OCI-LY3 (cell line): ENCODE measurements around the gene INTS11.

ENCODE experiments used
- H2AFZ ChIP-seq: fragments of 200-600, 300-600 bp; shearing (Covaris generic); 2 replicates; pipeline ENCODE4 v1.6.0; 2014; ENCODE audit warnings: antibody characterized with exemption, low read depth, low read length
- H3K27ac ChIP-seq: fragments of 200-600, 300-600 bp; sonication (generic); 2 replicates; pipeline ENCODE4 v1.5.1; 2014; ENCODE audit warnings: mild to moderate bottlenecking, low read length, moderate library complexity, mixed read lengths
- H3K27me3 ChIP-seq: fragments of 200-600, 300-600 bp; sonication (generic); 2 replicates; pipeline ENCODE4 v1.6.1; 2014; ENCODE audit warnings: low read depth, low read length, mixed read lengths
- H3K36me3 ChIP-seq: fragments of 200-600, 300-600 bp; sonication (generic); replicated peaks from 2 replicates; pipeline ENCODE3; 2014; ENCODE audit warnings: low read depth, low read length, mixed read lengths
- H3K4me1 ChIP-seq: fragments of 300-600, 200-600 bp; sonication (generic); 2 replicates; pipeline ENCODE4 v1.6.1; 2014; ENCODE audit warnings: low read length, mixed read lengths
- H3K4me2 ChIP-seq: fragments of 200-600, 300-600 bp; sonication (generic); 2 replicates; pipeline ENCODE4 v1.6.1; 2014; ENCODE audit warnings: low read length, mixed read lengths
- H3K4me3 ChIP-seq: fragments of 300-600, 200-600 bp; sonication (generic); 2 replicates; pipeline ENCODE4 v1.5.1; 2014; ENCODE audit warnings: antibody characterized with exemption, mild to moderate bottlenecking, low read length, moderate library complexity
- H3K79me2 ChIP-seq: fragments of 300-600, 200-600 bp; shearing (Covaris generic); 2 replicates; pipeline ENCODE4 v1.6.1; 2014; ENCODE audit warnings: mild to moderate bottlenecking, low read length, mixed read lengths
- H3K9ac ChIP-seq: fragments of 300-600, 200-600 bp; shearing (Covaris generic); 2 replicates; pipeline ENCODE4 v1.6.0; 2014; ENCODE audit warnings: mild to moderate bottlenecking, low read length, moderate library complexity
- H3K9me3 ChIP-seq: fragments of 200-600, 300-600 bp; shearing (Covaris generic); 2 replicates; pipeline ENCODE4 v1.6.1; 2014; ENCODE audit warnings: low read length, mixed read lengths; ENCODE audit not compliant: insufficient read depth
- H4K20me1 ChIP-seq: fragments of 200-600, 300-600 bp; sonication (generic); 2 replicates; pipeline ENCODE4 v1.6.1; 2016; ENCODE audit warnings: low read length, mixed read lengths; ENCODE audit not compliant: insufficient read depth
- EZH2phosphoT487 ChIP-seq: fragments of 200-600 bp; shearing (Covaris generic); IDR thresholded peaks from 2 replicates; pipeline ENCODE4 v1.6.1; 2018; ENCODE audit warnings: antibody characterized with exemption, mixed run types, low read depth
- TF ChIP-seq, protein P1 (sequence below): fragments of 200-600, 300-600 bp; sonication (generic); IDR thresholded peaks from 2 replicates; pipeline ENCODE4 v1.5.1; 2014; ENCODE audit warnings: antibody characterized with exemption, low read length, low read depth

INTS11 gene

DNA sequence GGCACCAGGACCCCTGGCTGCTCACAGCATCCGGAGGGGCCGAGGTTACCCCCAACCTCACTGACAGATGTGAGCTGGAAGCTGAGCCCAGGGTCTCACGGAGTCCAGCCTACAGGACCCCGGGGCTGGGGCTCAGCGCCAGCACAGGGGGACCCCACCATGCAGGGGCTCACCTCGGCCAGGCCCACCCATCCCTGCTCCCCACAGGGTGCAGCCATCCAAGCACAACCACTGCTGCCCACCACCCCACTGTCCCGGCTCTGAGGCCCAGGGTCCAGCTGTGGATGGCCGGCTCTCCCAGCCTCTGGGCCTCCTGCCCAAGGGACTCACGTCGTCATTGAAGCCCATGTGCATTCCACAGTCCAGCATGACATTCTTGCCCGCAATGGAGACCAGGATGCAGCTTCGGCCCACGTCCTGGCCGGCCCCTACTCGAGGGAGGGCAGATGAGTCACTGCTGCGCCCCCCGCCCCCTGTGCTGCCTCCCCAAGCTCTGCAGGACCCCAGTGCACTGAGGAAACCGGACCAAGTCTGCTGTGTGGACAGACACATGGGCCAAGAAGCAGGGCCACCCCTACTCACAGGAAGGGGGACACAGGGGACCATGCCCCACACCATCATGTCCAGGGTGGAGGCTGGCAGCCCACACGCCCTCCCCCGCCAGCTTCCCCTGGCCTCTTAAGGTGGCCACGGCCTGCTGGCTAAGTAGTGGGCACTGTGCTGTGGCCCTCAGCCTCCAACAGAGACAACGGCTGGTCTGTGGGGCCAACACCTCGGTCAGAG lies 3.6 kb downstream of the INTS11 start:
- H3K4me3 ChIP-seq, result no peak overlapping the region
- no peak overlapping the region for H2AFZ ChIP-seq
- H3K79me2 ChIP-seq, result peaks cover 67% of the 10 kb centered on the region
- H3K9ac ChIP-seq, result no peak overlapping the region
- H3K9me3 ChIP-seq, result no peaks in the 10 kb centered on the region
- no peak overlapping the region for H3K27ac ChIP-seq
- H4K20me1 ChIP-seq, result peaks cover 27% of the 10 kb centered on the region
- H3K27me3 ChIP-seq, result no peaks in the 10 kb centered on the region
- H3K36me3 ChIP-seq, result peaks cover 12% of the 10 kb centered on the region
- H3K4me1 ChIP-seq, result peaks cover 13% of the 10 kb centered on the region
- H3K4me2 ChIP-seq, result no peak overlapping the region
- TF ChIP-seq, protein P1, sequence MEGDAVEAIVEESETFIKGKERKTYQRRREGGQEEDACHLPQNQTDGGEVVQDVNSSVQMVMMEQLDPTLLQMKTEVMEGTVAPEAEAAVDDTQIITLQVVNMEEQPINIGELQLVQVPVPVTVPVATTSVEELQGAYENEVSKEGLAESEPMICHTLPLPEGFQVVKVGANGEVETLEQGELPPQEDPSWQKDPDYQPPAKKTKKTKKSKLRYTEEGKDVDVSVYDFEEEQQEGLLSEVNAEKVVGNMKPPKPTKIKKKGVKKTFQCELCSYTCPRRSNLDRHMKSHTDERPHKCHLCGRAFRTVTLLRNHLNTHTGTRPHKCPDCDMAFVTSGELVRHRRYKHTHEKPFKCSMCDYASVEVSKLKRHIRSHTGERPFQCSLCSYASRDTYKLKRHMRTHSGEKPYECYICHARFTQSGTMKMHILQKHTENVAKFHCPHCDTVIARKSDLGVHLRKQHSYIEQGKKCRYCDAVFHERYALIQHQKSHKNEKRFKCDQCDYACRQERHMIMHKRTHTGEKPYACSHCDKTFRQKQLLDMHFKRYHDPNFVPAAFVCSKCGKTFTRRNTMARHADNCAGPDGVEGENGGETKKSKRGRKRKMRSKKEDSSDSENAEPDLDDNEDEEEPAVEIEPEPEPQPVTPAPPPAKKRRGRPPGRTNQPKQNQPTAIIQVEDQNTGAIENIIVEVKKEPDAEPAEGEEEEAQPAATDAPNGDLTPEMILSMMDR, result no peak
- no peak for TF ChIP-seq EZH2phosphoT487

GRCh38 chr1:1319646-1319941 lies 4.9 kb downstream of the INTS11 start:
- Histone ChIP-seq H2AFZ (no peak overlapping the region), H3K79me2 (peaks cover 56% of the 10 kb centered on the region), H3K36me3 (peaks cover 15% of the 10 kb centered on the region), H3K27ac (no peak overlapping the region), H3K4me2 (no peak overlapping the region), H4K20me1 (peaks cover 27% of the 10 kb centered on the region), H3K4me3 (no peak overlapping the region), H3K4me1 (peaks cover 7% of the 10 kb centered on the region), H3K27me3 (no peaks in the 10 kb centered on the region), H3K9ac (no peak overlapping the region), H3K9me3 (no peaks in the 10 kb centered on the region)
- TF ChIP-seq EZH2phosphoT487, result no peak
- TF ChIP-seq, protein P1, result no peak

DNA sequence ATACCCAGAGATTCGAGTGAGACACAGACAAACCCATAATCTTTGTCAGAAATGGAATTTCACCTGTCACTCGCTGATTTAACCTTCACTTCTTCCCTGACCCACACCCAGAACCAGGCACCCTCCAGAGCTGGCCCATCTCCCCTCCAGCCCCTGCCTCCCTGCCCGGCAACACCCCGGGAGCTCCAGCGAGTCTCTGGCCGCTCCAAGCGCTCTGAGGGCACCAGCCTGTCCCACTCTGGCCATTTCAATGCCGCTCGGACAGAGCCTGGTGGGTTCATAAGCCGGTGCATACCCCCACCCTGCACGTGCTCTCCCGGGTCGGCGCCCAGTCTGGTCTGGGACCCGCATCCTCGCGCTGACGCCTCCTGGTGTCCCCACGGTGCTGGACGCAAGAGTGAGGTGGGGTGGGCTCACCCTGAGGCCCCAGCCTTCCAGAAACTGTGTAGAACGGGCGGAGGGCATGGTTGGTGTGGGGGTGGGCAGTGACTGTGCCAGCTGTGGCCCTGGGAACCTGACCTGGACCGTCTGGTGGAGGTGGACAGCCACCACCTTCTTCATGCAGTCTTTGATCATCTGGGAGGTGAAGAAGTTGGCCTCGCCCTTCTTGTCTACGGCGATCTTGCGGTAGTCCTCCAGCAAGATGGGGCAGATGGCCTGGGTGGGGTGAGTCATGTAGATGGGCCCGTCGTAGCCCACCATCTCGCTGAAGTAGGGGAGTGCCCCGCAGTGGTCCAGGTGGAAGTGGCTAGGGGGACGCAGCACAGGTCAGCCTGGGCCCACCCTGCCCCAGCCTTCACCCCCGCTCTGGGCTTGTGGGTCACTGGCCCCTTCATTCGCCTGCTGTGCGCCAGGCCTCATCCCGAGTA lies 5.4 kb downstream of the INTS11 start:
- peaks cover 18% of the 10 kb centered on the region for H3K36me3 ChIP-seq
- no peak overlapping the region for H3K4me3 ChIP-seq
- peaks cover 27% of the 10 kb centered on the region for H4K20me1 ChIP-seq
- H3K27ac ChIP-seq, result no peak overlapping the region
- H3K9ac ChIP-seq, result no peak overlapping the region
- H2AFZ ChIP-seq, result no peak overlapping the region
- TF ChIP-seq, protein P1, result no peak
- TF ChIP-seq EZH2phosphoT487, result no peak
- H3K79me2 ChIP-seq, result peaks cover 51% of the 10 kb centered on the region
- H3K4me2 ChIP-seq, result no peak overlapping the region
- H3K4me1 ChIP-seq, result peaks cover 7% of the 10 kb centered on the region
- no peaks in the 10 kb centered on the region for H3K27me3 ChIP-seq
- no peaks in the 10 kb centered on the region for H3K9me3 ChIP-seq

GRCh38 chr1:1318131-1318652 lies 6.3 kb downstream of the INTS11 start:
- no peak overlapping the region for H3K9ac ChIP-seq
- TF ChIP-seq, protein P1, result no peak
- TF ChIP-seq EZH2phosphoT487, result no peak
- peaks cover 2% of the 10 kb centered on the region for H3K4me1 ChIP-seq
- H3K27ac ChIP-seq, result no peak overlapping the region
- H3K79me2 ChIP-seq, result peaks cover 46% of the 10 kb centered on the region
- peaks cover 26% of the 10 kb centered on the region for H3K36me3 ChIP-seq
- H3K9me3 ChIP-seq, result no peaks in the 10 kb centered on the region
- no peak overlapping the region for H3K4me3 ChIP-seq
- no peaks in the 10 kb centered on the region for H3K27me3 ChIP-seq
- no peak overlapping the region for H2AFZ ChIP-seq
- H4K20me1 ChIP-seq, result peaks cover 23% of the 10 kb centered on the region
- no peak overlapping the region for H3K4me2 ChIP-seq
